ENCODE measurements around the gene NRL. TPM values are rescaled to one million over a fixed set of nuclear protein-coding genes. Genes with fewer than 3 reads are reported as not detected.
"Not testable (repeated sequence)": the region's sequence is repeated elsewhere in the genome, so short reads cannot be mapped to it uniquely, and the experiment has no call there.

NRL gene
- total RNA-seq, 1 experiment from 2014 or later = 4.5 TPM

DNA sequence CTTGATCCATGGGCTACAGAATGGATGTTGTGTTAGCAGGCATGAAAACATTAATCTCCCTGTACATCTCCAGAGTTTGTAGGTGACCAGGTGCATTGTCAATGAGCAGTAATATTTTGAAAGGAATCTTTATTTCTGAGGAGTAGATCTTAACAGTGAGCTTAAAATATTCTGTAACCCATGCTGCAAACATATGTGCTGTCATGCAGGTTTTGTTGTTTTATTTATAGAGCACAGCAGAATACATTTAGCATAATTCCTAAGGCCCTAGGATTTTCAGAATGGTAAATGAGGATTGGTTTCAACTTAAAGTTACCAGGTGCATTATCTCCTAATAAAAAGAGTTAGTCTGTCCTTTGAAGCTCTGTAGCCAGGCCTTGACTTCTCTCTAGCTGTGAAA is 12.2 kb upstream of the NRL start:
- no peak for DNase-seq (ENCODE audit: low spot score)

GRCh38 chr14:24123424-24124417 is 9.0 kb upstream of the NRL start:
- no peak for DNase-seq (ENCODE audit: low spot score)

GRCh38 chr14:24122898-24123297 is 8.1 kb upstream of the NRL start:
- DNase-seq (ENCODE audit: low spot score) = no peak

DNA sequence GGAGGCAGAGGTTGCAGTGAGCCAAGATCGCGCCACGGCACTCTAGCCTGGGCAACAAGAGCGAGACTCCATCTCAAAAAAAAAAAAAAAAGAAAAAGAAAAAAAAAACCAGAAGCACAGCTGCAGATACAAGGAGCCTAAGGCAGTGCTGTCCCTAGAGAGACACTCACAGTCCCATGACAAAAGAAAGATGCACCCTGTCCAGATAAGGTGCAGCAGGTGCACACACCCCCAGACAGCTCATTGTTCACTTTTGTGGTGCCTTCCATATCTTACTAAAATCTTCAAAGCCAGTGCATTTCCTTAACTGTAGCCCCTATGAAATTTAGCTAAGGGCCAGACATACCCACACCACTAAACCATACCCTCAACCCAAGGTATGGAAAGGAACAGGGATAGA is 7.7 kb upstream of the NRL start:
- no peak for DNase-seq (ENCODE audit: low spot score)

- DNase-seq (ENCODE audit: low spot score) = no peak
Observed at GRCh38 chr14:24121210-24121609, 6.5 kb upstream of the NRL start.

GRCh38 chr14:24119691-24120090 is 4.9 kb upstream of the NRL start:
- DNase-seq (ENCODE audit: low spot score) = no peak

DNA sequence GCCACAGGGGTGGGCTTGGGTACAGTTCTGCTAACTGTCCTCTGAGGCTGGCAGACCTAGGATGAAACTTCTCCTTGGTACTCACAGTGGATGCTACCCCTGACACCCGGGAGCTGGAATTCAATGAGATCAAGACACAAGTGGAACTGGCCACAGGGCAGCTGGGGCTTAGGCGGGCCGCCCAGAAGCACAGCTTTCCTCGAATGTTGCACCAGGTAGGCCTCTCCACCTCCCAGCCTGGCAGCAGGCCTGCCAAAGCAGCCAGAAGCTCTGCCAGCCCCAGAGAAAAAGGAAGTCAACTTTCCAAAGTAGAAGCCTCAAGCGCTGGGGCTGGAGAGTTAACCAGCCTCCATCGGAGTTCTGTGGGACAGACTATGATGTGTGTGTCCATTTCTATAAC is 2.4 kb upstream of the NRL start:
- no peak for DNase-seq (ENCODE audit: low spot score)

GRCh38 chr14:24116128-24116814 is 1.5 kb upstream of the NRL start:
- DNase-seq (ENCODE audit: low spot score) = no peak

DNA sequence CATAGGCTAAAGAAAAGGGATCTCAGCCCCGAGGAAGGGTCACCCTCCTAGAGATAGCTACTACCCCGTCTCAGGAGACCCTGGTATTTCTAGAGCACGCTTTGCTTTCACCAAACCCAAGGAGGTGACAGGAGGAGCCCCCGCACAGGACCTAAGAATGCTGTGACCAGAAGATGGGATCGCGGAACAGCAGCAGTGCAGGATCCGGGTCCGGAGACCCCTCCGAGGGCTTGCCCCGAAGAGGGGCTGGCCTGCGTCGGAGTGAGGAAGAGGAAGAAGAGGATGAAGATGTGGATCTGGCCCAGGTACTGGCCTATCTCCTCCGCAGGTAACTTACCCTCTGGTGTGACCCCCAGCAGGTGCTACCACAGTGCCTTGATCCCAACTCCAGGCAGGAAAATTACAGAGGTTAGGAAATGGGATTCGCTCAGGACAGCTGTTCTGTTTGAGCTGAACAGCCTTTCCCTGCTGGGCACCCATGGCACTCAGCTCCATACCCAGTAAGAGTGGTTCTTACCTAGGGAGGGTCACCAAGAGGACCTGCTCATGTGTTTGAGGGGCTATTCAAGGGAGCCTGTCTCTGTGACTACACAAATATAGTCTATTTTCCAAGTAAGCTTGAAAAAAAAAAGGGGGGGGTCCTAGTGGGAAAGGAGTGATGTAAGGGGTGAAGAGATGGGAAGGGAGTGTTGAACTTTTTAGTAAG is 826 bp upstream of the NRL start:
- DNase-seq (ENCODE audit: low spot score) = no peak

GRCh38 chr14:24113801-24114531 is 783 bp downstream of the NRL start:
- DNase-seq (ENCODE audit: low spot score) = peak; percentile 83

DNA sequence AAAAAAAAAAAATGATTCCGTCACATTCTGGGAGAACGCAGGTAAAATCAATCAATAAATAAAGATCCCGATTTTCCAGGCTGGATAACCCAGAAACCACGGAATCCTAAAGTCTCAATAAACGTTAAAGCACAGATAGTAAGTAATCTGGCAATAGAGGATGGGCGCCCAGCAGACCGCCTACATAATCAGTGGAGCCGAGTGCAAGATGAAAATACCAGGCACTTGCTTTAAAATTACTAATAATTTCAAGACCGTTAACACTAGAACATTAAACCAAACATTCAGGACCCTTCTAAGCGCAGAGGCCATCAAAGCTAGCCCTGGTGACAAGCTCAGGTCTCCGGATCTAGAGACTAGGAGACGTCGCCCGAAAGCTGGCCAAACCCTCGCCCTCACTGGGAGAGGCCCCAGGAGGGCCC is 1.4 kb downstream of the NRL start:
- DNase-seq (ENCODE audit: low spot score) = no peak

GRCh38 chr14:24110523-24110922 is 4.2 kb downstream of the NRL start:
- DNase-seq (ENCODE audit: low spot score) = no peak

- peak; percentile 8 for DNase-seq (ENCODE audit: low spot score)
Observed at GRCh38 chr14:24110060-24110459, 4.7 kb downstream of the NRL start.

DNA sequence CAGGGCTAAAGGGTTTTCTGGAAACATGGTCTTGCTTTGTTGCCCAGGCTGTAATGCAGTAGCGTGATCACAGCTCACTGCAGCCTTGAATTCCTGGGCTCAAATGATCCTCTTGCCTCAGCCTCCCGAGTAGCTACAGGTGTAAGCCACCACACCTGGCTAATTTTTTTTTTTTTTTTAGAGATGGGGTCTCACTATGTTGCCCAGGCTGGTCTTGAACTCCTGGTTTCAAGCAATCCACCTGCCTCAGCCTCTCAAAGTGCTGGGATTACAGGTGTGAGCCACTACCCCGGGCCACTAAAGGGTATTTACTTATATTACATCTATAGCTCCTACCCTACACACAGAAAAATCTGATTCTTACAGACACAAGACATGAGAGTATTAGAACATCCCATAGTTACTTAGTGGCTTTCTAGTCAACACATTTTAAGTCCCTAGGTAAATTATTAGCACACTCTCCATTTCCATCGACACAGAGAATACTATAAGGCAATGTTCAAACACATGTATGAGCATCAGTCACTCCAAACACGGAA is 6.3 kb downstream of the NRL start:
- no peak for DNase-seq (ENCODE audit: low spot score)

DNA sequence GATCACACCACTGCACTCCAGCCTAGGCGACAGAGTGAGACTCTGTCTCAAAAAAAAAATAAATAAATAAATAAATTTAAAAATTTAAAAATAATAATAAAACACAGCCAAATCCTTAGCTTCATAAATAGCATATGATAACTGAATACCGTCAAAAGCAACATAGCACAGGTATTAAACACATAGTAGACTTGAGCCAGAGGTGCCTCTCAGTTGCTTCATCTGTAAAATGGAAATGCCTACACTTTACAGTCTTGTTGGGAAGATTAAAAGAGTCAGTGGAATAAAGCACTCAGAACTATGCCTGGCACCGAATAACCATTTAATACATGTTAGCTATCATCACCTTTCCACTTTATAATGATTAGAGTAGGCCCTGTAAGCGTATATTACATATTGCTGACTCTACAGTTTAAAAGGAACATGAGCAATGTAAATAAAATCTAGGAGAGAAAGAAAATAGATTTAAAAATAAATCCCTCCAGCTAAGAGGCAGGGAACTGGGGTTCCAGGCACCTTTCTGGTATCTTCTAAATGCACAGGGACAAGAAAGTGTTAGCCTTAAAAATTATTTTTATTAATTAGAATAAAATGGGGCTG is 8.0 kb downstream of the NRL start:
- DNase-seq (ENCODE audit: low spot score) = no peak

GRCh38 chr14:24105609-24106239 is 9.0 kb downstream of the NRL start:
- not testable (repeated sequence) for DNase-seq (ENCODE audit: low spot score)

GRCh38 chr14:24103451-24103850 is 11.3 kb downstream of the NRL start:
- DNase-seq (ENCODE audit: low spot score) = no peak

GRCh38 chr14:24102357-24103048 is 12.2 kb downstream of the NRL start:
- no peak for DNase-seq (ENCODE audit: low spot score)

DNA sequence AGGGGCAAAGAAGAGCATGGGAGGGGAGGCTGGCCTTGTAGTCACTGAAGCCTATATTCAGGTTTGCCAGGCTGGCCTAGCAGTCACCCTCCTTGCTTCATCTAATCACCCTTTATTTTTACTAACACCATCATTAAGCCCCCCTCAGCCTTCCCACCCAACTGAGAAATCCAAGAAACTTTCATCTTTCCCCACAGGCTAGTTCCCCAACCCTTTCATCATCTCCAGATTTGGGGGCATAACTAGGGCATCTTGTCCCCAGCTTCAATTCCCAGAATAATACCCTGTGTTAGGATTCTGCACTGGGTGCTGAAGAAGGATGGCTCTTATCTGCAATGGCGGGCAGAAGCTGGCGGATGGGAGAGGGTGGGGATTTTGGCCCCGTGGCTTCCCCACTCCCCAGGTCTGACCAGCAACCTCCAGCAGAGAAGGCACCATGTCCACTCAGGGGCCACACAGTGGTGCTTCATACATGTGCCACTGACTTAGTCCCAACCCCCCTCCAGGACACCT is 13.7 kb downstream of the NRL start:
- no peak for DNase-seq (ENCODE audit: low spot score)

Data from HT-29 (cell line).